H9 (cell line): ENCODE data around the gene FBXO47. TPM values are rescaled to one million over a fixed set of nuclear protein-coding genes. Genes with fewer than 3 reads are reported as not detected.
A peak's percentile ranks its signal among the peaks of the same experiment; 100 is the strongest.

Experiments
- DNase-seq: peaks from one replicate; pipeline ENCODE4 v3.0.0-alpha.2; 2017
- H2AFZ ChIP-seq: one replicate; pipeline ENCODE4 v1.6.1; 2013; ENCODE audit warnings: mild to moderate bottlenecking, low read length, control low read depth, moderate library complexity
- H2AK5ac ChIP-seq: 2 replicates; pipeline ENCODE4 v1.6.1; 2013; ENCODE audit warnings: low read length, control low read depth, mixed read lengths; ENCODE audit not compliant: insufficient read length
- H2BK120ac ChIP-seq: one replicate; pipeline ENCODE4 v1.6.1; 2013; ENCODE audit warnings: low read depth, mild to moderate bottlenecking, low read length, control low read depth, inconsistent platforms; ENCODE audit not compliant: poor library complexity, severe bottlenecking
- H2BK12ac ChIP-seq: 2 replicates; pipeline ENCODE4 v1.6.1; 2013; ENCODE audit warnings: low read length, control low read depth, mixed read lengths, low read depth; ENCODE audit not compliant: insufficient read length
- H2BK15ac ChIP-seq: 2 replicates; pipeline ENCODE4 v1.6.1; 2013; ENCODE audit warnings: low read depth, low read length, control low read depth
- H2BK20ac ChIP-seq: one replicate; pipeline ENCODE4 v1.6.1; 2013; ENCODE audit warnings: low read depth, mild to moderate bottlenecking, low read length, control low read depth, inconsistent platforms; ENCODE audit not compliant: poor library complexity, severe bottlenecking
- H2BK5ac ChIP-seq: 2 replicates; pipeline ENCODE4 v1.6.1; 2013; ENCODE audit warnings: low read length, control low read depth, mixed read lengths; ENCODE audit not compliant: insufficient read length
- H3K14ac ChIP-seq: 2 replicates; pipeline ENCODE4 v1.6.1; 2013; ENCODE audit warnings: low read length, control low read depth; ENCODE audit not compliant: insufficient read depth
- H3K18ac ChIP-seq: 2 replicates; pipeline ENCODE4 v1.6.1; 2013; ENCODE audit warnings: low read depth, mild to moderate bottlenecking, mixed read lengths, low read length, control low read depth; ENCODE audit not compliant: insufficient read length
- H3K23ac ChIP-seq: 2 replicates; pipeline ENCODE4 v1.6.1; 2013; ENCODE audit warnings: low read length, control low read depth, mixed read lengths, low read depth; ENCODE audit not compliant: insufficient read length
- H3K23me2 ChIP-seq: 2 replicates; pipeline ENCODE4 v1.6.1; 2013; ENCODE audit warnings: low read depth, mild to moderate bottlenecking, mixed read lengths, low read length, control low read depth; ENCODE audit not compliant: insufficient read length, poor library complexity, severe bottlenecking
- H3K27ac ChIP-seq: 2 replicates; pipeline ENCODE4 v1.5.1; 2013; ENCODE audit warnings: low read length, control low read depth, mixed read lengths, low read depth; ENCODE audit not compliant: insufficient read length
- H3K27me3 ChIP-seq: 2 replicates; pipeline ENCODE4 v1.6.1; 2013; ENCODE audit warnings: low read length, control low read depth, inconsistent platforms; ENCODE audit not compliant: insufficient read depth
- H3K4ac ChIP-seq: 2 replicates; pipeline ENCODE4 v1.6.1; 2013; ENCODE audit warnings: low read depth, mild to moderate bottlenecking, control low read depth, inconsistent platforms, low read length, moderate library complexity
- H3K4me1 ChIP-seq: 2 replicates; pipeline ENCODE4 v1.6.1; 2013; ENCODE audit warnings: low read length, control low read depth, inconsistent platforms; ENCODE audit not compliant: insufficient read depth
- H3K4me2 ChIP-seq: 2 replicates; pipeline ENCODE4 v1.6.1; 2013; ENCODE audit warnings: low read length, control low read depth, mixed read lengths; ENCODE audit not compliant: insufficient read length, insufficient read depth
- H3K56ac ChIP-seq: 2 replicates; pipeline ENCODE4 v1.6.1; 2013; ENCODE audit warnings: low read depth, mild to moderate bottlenecking, mixed read lengths, low read length, control low read depth; ENCODE audit not compliant: insufficient read length
- H3K79me1 ChIP-seq: 2 replicates; pipeline ENCODE4 v1.6.1; 2013; ENCODE audit warnings: low read depth, mild to moderate bottlenecking, moderate library complexity, low read length, control low read depth, inconsistent platforms; ENCODE audit not compliant: insufficient read depth, poor library complexity, severe bottlenecking
- H3K79me2 ChIP-seq: 2 replicates; pipeline ENCODE4 v1.6.1; 2013; ENCODE audit warnings: low read length, control low read depth, inconsistent platforms; ENCODE audit not compliant: insufficient read depth
- H3K9ac ChIP-seq: 2 replicates; pipeline ENCODE4 v1.6.1; 2013; ENCODE audit warnings: low read length, control low read depth, mixed read lengths; ENCODE audit not compliant: insufficient read length; ENCODE audit errors: extremely low read depth
- H3K9me3 ChIP-seq: one replicate; pipeline ENCODE4 v1.6.1; 2013; ENCODE audit warnings: low read depth, low read length, inconsistent platforms; ENCODE audit not compliant: control insufficient read depth
- H3T11ph ChIP-seq: one replicate; pipeline ENCODE4 v1.6.1; 2013; ENCODE audit warnings: mild to moderate bottlenecking, low read length, control low read depth, inconsistent platforms
- H4K20me1 ChIP-seq: one replicate; pipeline ENCODE4 v1.6.1; 2013; ENCODE audit not compliant: control insufficient read depth, insufficient read length, insufficient read depth
- H4K5ac ChIP-seq: 2 replicates; pipeline ENCODE4 v1.6.1; 2013; ENCODE audit warnings: low read depth, mild to moderate bottlenecking, mixed read lengths, low read length, control low read depth; ENCODE audit not compliant: insufficient read length
- H4K8ac ChIP-seq: replicated peaks from 2 replicates; pipeline ENCODE4 v1.6.1; 2013; ENCODE audit warnings: low read length, control low read depth, mixed read lengths, low read depth; ENCODE audit not compliant: insufficient read length
- H4K91ac ChIP-seq: 2 replicates; pipeline ENCODE4 v1.6.1; 2013; ENCODE audit warnings: low read depth, mild to moderate bottlenecking, moderate library complexity, mixed read lengths, low read length, control low read depth; ENCODE audit not compliant: insufficient read length
- H3K27ac Mint-ChIP-seq, 3 experiments: 2 replicates in 2 of 3; 3 replicates in 1 of 3; pipeline ENCODE4 v1.8.0; 2020 to 2021; ENCODE audit warnings: mixed read lengths in 3 of 3, mild to moderate bottlenecking in 1 of 3, moderate library complexity in 1 of 3
- H3K27me3 Mint-ChIP-seq: 2 replicates; pipeline ENCODE4 v1.8.0; 2021; ENCODE audit warnings: low read depth, mild to moderate bottlenecking, moderate library complexity, mixed read lengths
- H3K36me3 Mint-ChIP-seq, 3 experiments: 2 replicates in 2 of 3; 3 replicates in 1 of 3; pipeline ENCODE4 v1.8.0; 2020 to 2021; ENCODE audit warnings: low read depth in 3 of 3, mixed read lengths in 3 of 3; ENCODE audit not compliant: insufficient read depth in 1 of 3
- H3K4me1 Mint-ChIP-seq, 2 experiments: 2 replicates each; pipeline ENCODE4 v1.8.0; 2020; ENCODE audit warnings: mixed read lengths in 2 of 2
- H3K4me3 Mint-ChIP-seq, 2 experiments: 2 replicates in 1 of 2; 3 replicates in 1 of 2; pipeline ENCODE4 v1.8.0; 2020 to 2021; ENCODE audit warnings: mild to moderate bottlenecking in 2 of 2, mixed read lengths in 2 of 2, moderate library complexity in 1 of 2
- H3K9me3 Mint-ChIP-seq, 2 experiments: 2 replicates in 1 of 2; 3 replicates in 1 of 2; pipeline ENCODE4 v1.8.0; 2020; ENCODE audit warnings: mild to moderate bottlenecking in 2 of 2, mixed read lengths in 2 of 2, moderate library complexity in 1 of 2
- CTCF ChIP-seq: fragments of 200-600 bp; sonication (generic); conservative IDR thresholded peaks from 3 replicates; pipeline ENCODE4 v1.8.0; 2021; ENCODE audit warnings: antibody characterized with exemption, mild to moderate bottlenecking
- WGBS: extraction: QIAGEN DNeasy Blood & Tissue Kit; methylation state at CpG from one replicate; pipeline ENCODE4 v1.1.7; 2013; ENCODE audit warnings: missing lambda C conversion rate, low lambda C conversion rate, mixed read lengths; ENCODE audit not compliant: insufficient read length; ENCODE audit errors: extremely low coverage; 5-methylcytosine and 5-hydroxymethylcytosine counted together
- total RNA-seq: library from RNA; stranded (reverse); gene quantifications from 2 replicates; pipeline ENCODE4 v1.2.1, GENCODE V29; 2021

FBXO47 gene
- total RNA-seq, 1 experiment from 2014 or later, result not detected

GRCh38 chr17:38898812-38899348, 68.3 kb downstream of the FBXO47 start:
- Histone ChIP-seq H3K23ac (no peak overlapping the region), H3K9me3 (no peaks in the 10 kb centered on the region), H3K9ac (no peak overlapping the region), H3K27me3 (no peaks in the 10 kb centered on the region), H3K56ac (no peak overlapping the region), H3K79me1 (no peaks in the 10 kb centered on the region), H4K5ac (no peak overlapping the region), H3K4me2 (no peak overlapping the region), H4K20me1 (no peaks in the 10 kb centered on the region), H3K23me2 (no peaks in the 10 kb centered on the region), H2BK5ac (no peak overlapping the region), H3K79me2 (no peaks in the 10 kb centered on the region), H2BK15ac (no peak overlapping the region), H2BK20ac (no peak overlapping the region), H2BK120ac (no peak overlapping the region), H4K8ac (no peak overlapping the region), H3K18ac (no peak overlapping the region), H2AFZ (no peak overlapping the region), H2BK12ac (no peak overlapping the region), H2AK5ac (no peak overlapping the region), H3K14ac (no peak overlapping the region), H3K27ac (no peak overlapping the region), H3K4me1 (no peaks in the 10 kb centered on the region), H4K91ac (no peak overlapping the region), H3T11ph (no peak overlapping the region), H3K4ac (no peak overlapping the region)
- peak overlapping the region; percentile 43 to 93 (median 57); a peak in 3 of 7 replicates for H3K27ac Mint-ChIP-seq
- no peaks in the 10 kb centered on the region for H3K9me3 Mint-ChIP-seq
- DNase-seq, result no peak
- H3K36me3 Mint-ChIP-seq, result peaks cover 5 to 42% (median 33%) of the 10 kb centered on the region in 3 experiments; a peak in 6 of 7 replicates
- no peaks in the 10 kb centered on the region for H3K27me3 Mint-ChIP-seq
- peaks cover 19 to 27% of the 10 kb centered on the region in 2 experiments for H3K4me1 Mint-ChIP-seq
- no peak overlapping the region for H3K4me3 Mint-ChIP-seq
- no peak for TF ChIP-seq CTCF
- no CpG with 5 or more reads among the region's 11 CpGs for WGBS
